Activated T-cell treated with anti-CD3 and anti-CD28 coated beads for 48 hours (primary cell): ENCODE measurements around the gene NDUFAB1.
"Not testable (repeated sequence)": the region's sequence is repeated elsewhere in the genome, so short reads cannot be mapped to it uniquely, and the experiment has no call there.

ENCODE experiments used
- DNase-seq: peaks from one replicate; pipeline ENCODE4 v3.0.0-alpha.2; 2020; ENCODE audit warnings: low read depth

NDUFAB1 gene

DNA sequence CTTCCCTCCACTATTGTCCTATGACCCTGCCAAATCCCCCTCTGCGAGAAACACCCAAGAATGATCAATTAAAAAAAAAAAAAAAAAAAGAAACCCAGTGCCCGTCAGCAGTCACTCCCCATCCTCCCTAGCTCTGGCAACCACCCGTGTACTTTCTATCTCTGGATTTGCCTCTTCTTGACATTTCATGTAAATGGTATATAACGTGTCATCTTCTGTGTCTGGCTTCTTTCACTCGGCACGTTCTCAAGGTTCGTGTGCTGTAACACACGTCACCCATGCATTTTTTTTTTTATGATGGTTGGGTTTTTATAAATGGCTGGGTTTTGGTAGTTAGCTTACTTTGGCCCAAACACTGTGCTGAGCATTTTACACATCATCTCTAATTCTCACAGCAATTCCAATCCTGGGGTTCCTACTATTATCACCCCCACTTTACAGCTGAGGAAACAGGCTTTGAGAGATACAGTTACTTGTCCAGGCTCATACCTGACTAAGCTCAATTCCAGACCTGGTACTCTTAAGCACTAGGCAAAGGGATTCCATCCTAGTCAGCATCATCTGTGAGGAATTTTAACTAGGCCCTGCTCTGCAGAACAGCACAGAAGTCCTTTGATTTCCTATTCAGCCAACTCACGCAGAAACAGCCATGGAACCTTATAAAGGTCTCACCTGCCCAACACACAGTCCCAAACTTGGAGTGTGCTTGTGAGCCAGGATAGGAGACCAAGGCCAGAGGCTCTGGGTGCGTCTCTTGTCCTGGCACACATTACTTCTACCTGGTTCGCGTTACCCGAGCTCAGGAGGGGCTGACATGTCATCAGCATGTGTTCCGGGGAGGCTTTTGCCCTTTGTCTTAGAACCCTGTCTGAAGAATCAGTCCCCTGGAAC lies 11.7 kb downstream of the NDUFAB1 start:
- DNase-seq, result no peak

DNA sequence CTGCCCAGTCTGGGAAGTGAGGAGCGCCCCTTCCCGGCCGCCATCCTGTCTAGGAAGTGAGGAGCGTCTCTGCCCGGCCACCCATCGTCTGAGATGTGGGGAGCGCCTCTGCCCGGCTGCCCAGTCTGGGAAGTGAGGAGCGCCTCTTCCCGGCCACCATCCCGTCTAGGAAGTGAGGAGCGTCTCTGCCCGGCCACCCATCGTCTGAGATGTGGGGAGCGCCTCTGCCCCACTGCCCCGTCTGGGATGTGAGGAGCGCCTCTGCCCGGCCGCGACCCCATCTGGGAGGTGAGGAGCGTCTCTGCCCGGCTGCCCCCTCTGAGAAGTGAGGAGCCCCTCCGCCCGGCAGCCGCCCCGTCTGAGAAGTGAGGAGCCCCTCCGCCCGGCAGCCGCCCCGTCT lies 12.8 kb downstream of the NDUFAB1 start:
- not testable (repeated sequence) for DNase-seq

DNA sequence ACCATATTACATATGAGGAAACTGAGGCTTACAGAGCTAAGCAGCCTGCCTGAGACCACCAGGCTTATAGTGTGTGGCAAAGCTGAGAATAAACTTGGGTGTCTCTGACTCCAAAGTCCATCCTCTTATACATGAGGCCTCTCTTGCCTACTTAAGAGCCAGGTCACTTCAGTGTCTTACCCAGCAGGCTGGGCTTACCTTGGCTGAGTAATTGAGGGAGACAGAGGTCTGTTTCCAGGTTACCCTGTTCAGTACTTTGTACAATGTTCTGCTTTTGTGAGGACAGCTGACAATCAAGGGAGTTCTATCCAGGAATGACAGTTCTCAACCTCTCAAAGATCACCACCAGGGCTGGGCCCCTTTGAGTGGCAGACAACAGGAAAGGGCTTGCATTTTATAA lies 14.4 kb downstream of the NDUFAB1 start:
- no peak for DNase-seq

DNA sequence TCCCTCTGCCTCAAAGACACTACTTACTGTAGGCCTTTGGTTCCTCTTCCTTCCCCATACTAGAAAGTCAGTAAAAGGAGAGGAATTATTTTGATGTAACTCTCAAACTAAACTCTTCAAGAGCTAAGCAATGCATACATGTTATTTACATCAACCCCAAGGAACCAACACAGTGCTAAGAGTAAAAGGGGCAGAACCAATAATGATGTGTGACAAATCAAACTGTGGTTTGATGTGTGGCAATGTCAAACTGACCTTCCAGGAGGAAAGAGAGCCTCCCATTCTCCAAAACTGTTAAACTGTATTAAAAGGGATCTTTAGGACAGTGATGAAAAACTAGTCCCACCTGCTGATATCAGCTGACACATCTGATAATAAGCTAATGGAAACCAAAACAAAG lies 15.7 kb downstream of the NDUFAB1 start:
- DNase-seq, result no peak

DNA sequence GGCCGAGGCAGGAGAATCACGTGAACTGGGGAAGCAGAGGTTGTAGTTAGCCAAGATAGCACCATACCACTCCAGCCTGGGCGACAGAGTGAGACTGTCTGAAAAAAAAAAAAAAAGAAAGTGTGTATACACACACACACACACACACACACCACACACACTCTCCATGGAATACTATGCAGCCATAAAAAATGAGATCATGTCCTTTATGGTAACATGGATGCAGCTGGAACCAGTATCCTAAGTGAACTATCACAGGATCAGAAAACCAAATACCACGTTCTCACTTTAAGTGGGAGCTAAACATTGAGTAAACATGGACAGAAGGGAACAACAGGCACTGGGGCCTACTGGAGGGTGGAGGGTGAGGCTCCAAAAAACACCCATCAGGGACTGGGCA lies 16.7 kb downstream of the NDUFAB1 start:
- no peak for DNase-seq

DNA sequence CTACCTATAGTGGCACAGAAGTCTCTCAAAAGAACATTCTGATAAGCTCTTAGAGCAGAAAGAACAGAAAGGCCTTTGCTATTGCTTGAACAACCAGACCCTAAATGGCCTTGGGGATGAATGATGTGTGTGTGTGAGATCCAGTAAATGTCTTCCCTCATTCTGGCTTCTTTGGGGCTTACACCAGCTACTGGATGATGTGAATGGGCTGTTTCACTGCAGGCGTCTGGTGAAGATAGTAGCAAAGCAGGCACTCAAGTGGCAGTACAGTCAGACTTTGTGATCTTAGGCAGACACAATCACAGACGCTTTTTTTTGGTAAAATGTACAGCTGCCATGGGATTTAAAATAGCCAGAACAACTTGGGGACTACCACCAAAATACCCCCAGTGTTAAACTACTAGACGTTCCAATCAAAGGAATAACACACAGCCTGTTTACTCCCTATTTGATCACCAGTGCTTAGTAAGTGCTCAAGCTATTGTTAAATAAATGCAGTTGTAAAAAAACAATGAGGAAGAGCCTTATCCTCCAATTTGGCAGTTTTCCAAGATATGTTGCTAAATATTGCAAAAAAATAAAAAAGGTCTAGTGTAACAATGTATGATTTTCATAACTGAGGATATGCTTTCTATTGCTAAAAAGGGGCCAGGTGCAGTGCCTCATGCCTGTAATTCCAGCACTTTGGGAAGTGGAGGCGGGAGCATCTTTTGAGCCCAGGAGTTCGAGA lies 17.9 kb downstream of the NDUFAB1 start:
- no peak for DNase-seq

DNA sequence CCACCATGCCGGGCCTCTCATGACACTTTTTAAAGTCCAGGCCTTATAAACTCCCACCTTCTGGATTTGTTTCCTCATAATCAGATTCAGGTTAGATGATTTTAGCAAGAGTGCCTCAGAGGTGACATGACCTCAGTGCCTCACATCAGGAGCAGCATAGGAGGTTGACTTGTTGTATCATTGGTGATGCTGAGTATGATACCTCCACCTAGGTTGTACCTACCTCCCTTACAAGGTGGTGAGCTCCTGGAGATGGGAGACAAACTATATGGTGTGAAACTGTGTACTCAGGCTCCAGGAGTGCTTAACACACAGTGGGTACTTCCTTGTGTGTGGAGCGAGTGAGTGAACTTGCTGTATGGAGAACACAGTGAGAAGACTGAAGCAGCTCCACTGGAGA lies 18.6 kb downstream of the NDUFAB1 start:
- DNase-seq, result no peak

DNA sequence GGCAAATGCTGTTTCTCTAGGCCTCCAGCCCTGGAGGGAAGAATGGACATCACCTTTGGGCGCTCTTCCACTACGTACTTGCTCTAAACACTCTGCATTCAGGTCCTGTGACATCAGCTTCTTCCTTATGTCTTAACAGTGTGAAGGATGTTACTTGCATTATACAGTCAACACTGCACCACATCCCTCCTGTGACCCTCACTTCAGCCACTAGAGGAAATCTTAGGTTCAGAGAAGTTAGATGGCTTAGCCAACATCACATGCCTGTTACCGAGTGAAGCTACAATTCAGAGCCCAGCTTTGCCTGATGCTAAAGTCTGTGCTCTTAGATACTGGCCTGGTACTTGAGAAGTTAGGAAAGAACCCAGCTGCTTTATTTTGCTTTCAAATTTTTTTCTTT lies 20.3 kb downstream of the NDUFAB1 start:
- DNase-seq, result no peak

DNA sequence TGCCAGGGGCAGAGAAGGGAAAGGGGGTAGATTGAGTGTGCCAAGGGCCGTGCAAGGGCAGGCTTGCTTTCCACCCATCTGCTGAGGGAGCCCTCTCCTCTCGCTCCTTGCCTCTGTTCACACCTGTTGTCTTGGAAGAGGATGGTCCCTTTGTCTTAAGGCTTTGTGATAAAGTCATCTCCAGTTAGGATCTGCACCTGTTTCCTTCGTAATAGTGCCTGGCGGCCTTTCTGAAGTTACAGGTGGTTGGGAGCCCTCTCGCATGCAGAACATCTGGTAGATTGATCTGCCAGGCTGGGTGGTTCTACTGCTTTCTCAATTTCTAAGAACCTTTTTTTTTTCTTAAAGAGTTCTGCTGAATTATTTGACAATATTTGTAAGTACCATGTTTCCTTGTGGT lies 22.3 kb downstream of the NDUFAB1 start:
- no peak for DNase-seq

GRCh38 chr16:23572394-23572793 lies 23.7 kb downstream of the NDUFAB1 start:
- DNase-seq, result no peak

DNA sequence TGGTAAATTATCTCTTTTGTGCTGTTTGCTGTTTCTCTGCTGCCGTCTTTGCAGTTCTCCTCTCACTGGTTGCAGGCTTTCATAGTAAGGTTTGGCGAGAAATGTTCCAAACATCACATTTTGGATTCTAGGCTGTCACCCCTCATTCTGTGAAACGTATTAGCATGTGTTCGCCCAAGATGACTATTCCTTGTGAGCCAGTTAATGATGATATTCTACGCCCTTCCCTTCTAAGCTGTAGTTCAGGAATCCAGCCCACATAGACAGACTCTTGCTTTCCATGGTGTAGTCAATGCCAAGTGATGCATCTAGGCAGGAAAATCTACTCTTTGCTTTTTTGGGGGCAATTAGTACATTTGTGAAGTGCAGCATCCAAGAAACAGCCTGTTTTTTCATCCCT lies 24.2 kb downstream of the NDUFAB1 start:
- DNase-seq, result no peak

DNA sequence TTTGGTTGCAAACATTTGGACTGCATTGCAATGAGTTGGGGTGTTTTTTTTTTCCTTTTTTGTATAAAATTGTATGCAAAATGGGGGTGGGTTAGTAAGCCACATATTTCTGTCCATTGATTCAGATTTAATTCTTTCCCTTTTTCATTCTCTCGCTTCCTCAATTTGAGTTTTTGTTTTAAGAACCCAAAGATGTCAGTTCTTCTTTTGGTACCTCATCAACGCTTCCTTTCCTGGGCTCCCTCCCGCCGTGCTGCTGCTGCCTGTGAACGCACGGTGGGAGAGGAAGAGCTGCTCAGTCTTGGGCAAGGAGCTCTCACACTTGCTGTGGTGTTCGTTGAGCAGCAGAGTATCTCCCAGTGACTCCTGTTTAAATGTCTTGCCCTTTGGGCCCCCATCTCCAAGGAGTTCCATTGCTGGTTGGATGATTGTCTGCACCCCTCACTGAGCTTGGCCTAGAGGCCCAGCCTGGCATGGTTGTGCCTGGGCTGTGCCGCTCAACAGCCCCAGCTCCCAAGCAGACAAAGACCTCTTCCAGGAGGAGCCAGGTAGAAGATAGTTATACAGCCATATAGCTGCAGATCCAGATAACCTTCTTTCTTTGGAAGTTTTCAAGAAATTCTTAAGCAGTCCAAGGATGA lies 25.0 kb downstream of the NDUFAB1 start:
- DNase-seq, result no peak

DNA sequence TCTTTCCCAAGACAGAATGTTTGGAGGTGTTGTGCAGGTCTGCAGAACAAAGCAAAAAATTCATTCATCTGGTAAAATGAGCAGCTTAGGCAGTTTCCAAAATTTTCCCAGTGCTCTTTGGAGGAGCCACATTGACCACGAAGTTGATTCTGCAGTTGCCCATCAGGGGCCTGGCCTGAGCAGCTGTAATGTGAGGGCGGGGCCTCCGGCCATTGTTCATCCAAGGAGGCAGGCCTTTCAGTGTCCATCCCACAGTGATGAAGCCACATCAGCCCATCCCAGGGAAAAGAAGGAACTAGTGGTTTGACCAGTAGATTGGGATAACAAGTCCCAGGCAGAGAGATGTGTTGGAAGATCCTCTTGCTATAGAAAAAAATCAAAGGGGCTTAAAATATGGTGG lies 28.5 kb downstream of the NDUFAB1 start:
- no peak for DNase-seq

DNA sequence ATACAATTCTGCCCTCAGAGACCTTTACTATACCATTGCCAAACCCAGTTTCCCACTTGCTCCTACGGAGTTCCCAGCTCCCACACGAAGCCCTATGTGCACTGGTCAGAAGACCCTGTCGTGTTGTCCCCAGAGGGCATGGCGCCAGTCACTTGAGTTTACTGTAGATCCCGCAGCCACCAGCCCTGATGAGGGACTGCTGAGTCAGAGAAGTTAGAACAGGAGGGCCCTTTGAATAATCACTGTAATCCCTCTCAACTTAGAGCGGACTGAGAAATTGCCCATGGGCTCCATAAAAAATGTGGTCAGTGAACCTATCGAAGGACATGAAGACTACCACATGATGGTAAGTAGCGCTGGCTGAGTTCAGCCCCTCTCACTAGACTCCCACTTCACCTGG lies 29.4 kb downstream of the NDUFAB1 start:
- DNase-seq, result no peak

DNA sequence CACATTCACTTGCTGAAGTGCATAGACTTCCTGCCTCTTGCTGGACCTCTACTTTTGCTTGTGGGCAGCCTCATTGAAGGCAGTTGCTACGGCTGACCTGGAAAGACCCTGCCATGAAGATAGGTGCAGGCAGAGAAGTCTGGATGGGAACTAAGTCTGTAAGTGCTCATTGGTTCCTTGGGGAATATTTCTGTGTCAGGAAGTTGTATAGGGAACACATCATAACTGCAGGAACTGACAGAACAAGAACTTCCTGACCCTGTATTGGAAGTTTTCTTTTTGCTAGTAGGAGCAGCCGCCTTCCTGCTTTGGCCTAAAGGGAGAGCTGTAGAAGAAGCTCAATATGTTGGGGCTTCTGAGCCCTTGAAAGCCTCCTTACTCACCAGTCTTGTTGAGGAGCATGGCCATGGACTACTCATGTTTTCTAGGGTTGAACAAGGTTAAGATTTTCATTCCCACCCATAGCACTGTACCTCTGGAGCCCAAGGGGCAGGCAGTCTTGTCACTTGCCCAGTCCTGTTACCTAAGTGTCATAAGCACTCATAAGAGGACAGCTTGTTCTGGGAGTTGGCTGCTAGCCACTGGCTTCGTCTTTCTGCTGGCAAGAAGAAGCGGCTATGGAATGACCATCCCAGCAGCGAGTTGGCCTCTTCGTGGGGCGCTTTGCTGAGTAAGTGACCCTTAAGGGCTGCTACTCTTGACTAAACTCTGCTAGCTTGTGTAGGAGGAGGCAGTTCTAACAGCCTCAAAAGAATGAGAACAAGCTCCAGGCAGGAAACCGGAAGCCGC lies 31.3 kb downstream of the NDUFAB1 start:
- no peak for DNase-seq

DNA sequence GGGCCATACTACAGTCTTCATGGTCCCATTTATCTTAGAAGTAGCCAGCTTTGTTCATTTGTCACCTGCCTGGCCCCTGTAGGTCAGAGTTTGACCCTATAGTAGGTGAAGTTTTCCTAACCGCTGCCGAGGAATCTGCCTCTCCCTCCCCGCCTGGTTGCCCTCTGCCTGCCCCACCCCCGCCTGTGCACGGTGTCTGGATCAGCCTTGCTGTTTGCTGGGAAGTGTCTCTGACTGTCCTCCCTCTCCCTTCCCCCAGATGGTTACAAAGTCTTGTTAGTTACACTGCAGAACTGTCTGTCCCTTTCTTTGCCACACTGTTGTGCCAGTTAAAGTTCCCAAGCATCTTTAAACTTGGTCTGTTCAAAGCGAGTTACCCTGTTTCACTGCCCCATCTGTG lies 32.9 kb downstream of the NDUFAB1 start:
- DNase-seq, result no peak

DNA sequence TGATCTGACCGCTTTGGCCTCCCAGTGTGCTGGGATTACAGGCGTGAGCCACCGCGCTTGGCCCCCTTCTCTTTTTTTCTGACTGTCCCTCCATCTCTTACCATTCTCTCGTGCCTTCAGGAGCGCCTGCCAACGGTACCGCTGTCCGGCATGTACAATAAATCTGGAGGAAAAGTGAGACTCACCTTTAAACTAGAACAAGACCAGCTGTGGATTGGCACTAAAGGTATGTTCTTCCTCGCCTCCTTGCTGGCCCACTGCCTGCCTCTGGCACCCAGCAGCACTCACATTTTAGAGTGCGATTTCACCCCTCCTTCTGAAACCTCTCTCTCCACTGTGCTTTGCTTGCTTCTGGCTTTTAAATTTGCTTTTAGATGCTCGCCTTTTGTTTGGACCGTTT lies 33.6 kb downstream of the NDUFAB1 start:
- no peak for DNase-seq

DNA sequence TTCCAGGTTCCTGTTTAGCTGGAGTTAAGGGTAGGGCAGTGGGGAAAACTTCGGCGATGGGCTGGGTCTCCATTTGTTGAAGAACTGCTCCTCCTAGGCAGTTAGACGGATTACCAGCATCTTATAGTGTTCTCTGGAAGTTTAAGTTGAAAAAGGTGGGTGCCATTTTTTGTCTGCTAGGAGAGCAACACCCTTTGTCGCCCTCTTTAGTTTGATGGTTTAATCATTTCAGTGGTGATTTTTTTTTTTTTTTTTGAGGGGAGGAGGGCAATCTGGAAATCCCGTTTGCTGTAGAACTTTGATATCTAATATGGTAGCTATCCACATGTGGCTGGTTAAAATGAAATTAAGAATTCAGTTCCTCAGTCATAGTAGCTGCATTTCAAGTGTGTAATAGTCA lies 34.5 kb downstream of the NDUFAB1 start:
- DNase-seq, result no peak

DNA sequence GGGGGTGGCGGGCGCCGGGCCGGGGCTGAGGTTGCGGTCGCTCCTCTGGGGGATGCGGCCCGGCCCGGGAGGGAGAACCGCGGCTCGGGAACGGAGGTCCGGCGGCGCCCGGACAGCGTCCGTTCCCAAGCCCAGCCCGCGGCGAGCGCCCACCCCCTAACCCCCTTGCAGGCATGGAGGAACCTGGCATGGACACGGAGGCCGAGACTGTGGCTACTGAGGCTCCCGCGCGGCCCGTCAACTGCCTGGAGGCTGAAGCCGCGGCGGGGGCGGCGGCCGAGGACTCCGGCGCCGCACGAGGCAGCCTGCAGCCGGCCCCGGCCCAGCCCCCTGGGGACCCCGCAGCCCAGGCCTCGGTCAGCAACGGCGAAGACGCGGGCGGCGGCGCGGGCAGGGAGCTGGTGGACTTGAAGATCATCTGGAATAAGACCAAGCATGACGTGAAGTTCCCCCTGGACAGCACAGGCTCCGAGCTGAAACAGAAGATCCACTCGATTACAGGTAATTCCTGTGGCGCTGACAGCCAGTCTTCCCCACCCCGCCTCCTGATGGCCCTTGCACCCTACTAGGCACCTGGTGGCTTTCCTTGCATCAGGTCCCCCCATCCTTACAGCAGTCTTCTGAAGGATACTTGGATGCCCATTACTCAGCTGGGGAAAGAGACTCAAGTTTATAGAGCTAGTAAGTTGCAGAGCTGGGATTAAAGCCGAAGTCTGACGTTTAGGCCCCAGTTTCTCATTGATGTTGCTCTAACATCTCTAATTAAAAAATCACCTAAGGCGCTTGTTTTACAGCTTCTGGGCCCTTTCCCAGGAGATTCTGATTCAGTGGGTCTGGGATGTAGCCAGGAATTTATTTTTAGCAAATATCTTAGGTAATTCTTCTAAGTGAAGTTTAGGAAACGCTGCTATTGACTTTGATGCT lies 38.1 kb downstream of the NDUFAB1 start:
- DNase-seq, result no peak

GRCh38 chr16:23556881-23557778 lies 39.0 kb downstream of the NDUFAB1 start, which contains the start of the genes EARS2 and UBFD1:
Gene EARS2 (minus strand): TSS chr16:23557350. CDS start chr16:23557343, 7 bp downstream.
Gene UBFD1 (plus strand): TSS chr16:23557727. CDS start chr16:23557743, 16 bp downstream.
- peak; percentile 99 for DNase-seq
